AG20443 (cell line): Measurements from ENCODE around the gene ARHGEF28.

Source experiments
- DNase-seq: peaks from one replicate; pipeline ENCODE4 v3.0.0; 2012; ENCODE audit warnings: low spot score, mixed read lengths

Gene ARHGEF28

DNA sequence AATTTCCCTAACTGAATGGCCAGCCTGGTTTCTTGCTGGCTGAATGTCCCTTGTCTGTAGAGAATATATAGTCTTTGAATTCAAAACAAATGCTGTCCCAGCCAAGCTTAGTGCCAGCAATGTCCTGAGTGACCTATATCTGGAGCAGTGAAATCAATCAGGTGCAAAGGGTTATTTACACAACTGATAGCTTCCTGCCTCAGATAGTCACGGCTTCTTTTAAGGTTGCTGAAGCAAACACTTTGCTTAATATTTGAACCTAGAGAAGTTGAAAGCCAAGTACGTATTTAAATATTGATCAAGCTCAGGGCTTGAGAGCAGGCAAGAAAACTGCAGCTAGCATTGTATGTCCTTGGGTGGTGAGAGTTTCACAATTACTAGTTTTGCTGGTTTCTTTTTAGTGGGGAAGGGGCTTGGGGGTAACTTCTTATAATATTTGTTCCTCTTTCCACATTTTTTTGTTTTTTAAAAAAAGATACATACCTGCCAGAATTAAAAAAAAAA lies 2.0 kb upstream of the ARHGEF28 start:
- DNase-seq: no peak

DNA sequence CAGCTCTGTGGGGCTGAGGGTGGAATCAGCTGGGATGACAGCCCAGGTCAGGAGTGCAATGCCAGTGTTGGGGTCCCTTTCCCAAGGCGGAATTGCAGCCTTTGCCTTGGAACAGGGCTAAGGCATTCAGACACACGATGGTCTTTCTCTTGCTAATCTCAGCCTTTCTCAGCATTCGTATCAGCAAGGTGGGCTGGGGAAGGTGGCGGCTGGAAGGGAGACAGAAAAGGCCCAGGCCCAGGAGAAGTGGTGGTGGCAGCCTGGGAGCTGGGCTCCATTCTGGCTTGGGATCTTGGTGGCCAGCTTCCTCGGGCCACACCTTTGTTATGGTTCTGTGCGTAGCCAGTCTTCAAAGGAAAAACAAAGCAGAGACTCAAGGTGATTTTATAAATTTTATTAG lies 1.1 kb upstream of the ARHGEF28 start:
- DNase-seq: no peak

GRCh38 chr5:73625372-73625943 lies 538 bp upstream of the ARHGEF28 start:
- DNase-seq: no peak

GRCh38 chr5:73626814-73627313 lies 868 bp downstream of the ARHGEF28 start:
- DNase-seq: no peak

- DNase-seq: no peak
Observed at GRCh38 chr5:73629456-73629855, 3.5 kb downstream of the ARHGEF28 start.

DNA sequence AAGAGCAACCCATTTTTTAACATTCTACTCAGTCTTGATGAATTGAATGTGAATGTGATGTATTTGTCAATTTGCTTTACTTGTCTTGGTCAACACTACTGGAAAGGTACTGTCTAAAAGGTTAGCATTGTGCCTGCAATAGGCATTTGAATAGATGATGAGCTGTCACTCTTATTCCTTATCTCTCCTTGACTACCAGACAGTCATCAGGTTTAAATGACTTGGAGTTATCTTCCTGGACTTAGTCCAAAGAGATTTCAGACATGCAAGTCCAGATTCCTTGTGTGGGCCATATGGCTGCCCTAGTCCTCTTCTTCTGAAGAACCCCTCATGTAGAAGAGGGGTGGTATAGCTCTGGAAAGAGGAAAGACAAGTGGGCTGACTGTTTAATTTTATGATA lies 4.8 kb downstream of the ARHGEF28 start:
- no peak for DNase-seq

DNA sequence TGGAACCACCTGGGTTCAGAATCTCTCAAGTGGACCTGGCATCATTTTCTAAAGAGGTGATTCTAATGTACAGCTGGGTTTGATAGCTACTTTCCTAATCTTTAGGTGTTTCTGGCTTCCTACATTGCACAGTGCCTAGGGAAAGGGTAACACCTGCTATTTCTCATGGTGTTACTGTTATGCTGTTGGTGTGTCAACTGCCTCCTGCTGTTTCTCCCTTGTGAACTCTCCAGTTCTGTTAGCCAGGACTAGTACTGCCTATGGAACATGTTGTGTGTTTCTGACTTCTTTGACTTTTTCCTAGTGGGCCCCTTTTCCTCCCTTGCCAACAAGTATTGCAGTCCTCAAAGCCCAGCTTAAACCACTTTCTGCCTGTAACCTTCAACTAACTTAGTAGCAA lies 5.5 kb downstream of the ARHGEF28 start:
- no peak for DNase-seq

DNA sequence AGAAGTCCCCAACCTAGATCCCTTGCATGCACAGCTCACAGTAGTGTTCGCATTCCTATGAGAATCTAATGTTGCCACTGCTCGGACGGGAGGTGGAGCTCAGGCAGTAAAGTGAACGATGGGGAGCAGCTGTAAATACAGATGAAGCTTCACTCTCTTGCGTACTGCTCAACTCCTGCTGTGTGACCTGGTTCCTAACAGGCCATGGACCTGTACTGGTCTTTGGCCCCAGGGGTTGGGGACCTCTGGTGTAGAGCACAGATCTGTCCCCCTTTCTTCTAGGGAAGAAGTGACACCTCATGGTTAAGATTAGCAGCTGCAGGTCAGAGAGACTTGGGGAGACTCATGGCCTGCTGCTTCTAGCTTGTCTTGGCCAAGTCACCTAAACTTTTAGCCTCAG lies 7.1 kb downstream of the ARHGEF28 start:
- no peak for DNase-seq

DNA sequence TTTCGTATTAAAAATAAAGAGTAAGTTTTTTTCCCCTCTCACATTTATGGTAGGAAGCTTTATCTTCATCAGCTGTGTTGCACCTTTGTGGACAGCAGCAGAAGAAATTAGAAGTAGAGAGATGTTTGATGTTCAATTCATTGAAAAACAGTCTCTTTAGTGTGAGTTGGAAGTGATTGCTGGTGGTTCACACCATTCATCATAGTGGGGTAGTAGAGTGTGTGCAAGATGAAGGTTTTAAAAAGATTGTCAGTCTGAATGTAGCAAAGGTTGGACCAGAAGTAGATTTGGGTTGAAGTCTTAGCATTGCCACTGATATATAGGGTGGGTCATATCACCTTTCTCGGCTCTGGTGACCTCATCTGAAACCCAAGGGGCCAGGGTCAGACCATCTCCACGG lies 10.4 kb downstream of the ARHGEF28 start:
- no peak for DNase-seq

DNA sequence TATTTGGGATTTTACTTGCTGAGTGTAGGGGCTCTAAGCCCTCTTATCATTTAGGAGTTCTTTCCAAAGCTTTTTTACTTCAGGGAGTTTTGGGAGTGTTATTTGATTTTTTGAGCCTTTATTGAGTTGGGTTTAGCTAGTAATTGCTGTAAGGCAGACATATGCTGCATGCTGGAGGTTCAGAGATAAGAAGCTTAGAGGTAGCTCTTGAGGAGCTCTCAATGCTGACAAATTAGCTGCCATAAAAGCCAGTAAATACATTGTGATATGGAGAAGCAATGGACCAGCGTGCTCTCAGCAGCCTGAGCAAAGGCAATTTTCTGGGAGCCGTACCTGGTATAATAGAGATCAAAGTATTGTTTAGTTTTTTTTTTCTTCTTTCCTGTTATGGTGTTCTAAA lies 11.6 kb downstream of the ARHGEF28 start:
- DNase-seq: no peak

GRCh38 chr5:73638344-73639095 lies 12.5 kb downstream of the ARHGEF28 start:
- DNase-seq: no peak

DNA sequence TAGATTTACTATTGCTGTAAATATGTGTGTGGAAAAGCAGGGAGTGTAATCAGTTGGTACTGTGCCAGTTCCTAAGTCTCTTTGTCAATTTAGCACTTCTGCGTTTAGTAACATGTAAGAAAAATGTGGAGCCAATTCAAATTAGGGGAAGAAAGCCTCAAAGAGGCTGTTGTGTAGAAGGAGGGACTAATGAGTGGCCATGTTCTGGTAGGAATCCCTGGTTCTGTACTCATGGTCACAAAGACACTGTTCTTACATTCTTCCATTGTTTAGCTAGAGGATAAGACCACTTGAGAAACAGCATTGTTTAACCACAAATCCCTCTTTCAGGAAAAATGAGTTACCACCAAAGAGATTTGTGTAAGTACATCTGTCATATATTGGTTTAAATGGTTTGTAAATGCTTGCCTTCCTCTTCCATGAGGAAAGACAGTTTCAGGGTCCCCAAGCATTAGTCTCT lies 14.9 kb downstream of the ARHGEF28 start:
- DNase-seq: no peak

DNA sequence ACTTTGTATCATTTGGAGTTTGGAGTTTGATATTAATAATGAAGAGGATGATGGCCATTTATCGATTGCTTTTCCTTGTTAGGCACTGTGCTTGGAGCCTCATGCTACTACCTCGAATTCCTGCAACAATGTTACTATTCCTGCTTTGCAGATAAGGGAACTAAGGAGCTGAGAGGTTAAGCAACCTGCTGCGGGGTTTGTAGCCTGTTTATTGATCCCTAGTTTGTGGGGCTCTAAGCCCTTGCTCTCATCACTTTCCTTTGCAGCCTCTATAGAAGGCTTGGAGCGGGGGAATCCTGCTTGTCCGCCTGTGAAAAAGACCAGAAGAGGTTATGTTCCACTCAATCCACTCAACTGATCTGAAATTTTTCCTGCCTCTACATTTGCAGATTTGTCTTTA lies 15.8 kb downstream of the ARHGEF28 start:
- no peak for DNase-seq

GRCh38 chr5:73642344-73642743 lies 16.3 kb downstream of the ARHGEF28 start:
- DNase-seq: no peak

DNA sequence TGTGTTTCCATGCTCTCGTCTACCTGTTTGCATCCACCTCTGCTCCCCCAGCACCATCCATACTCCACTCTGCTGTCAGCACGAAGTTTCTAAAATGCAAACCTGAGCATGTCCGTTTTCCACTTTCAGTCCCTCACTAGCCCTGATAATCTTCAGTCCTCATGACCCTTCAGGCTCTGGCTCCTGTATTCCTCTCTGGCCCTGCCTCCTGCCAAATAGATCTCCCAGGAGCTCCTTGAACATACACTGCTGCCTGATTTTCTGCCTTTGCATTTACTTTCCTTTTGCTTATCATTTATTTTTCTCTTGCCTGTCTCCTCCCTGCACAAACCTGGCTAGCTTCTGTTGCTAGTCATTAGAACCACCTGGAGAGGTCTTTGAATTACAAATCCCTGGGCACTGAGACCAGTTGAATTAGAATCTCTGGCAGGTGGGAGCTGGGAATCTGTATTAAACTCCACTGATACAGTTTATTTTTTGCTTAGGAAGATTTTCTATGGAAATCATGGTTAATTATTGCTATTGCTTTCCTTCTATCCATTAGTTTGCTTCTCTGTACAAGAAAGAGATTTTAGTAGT lies 18.5 kb downstream of the ARHGEF28 start:
- no peak for DNase-seq

- no peak for DNase-seq
Observed at GRCh38 chr5:73647721-73648120, 21.7 kb downstream of the ARHGEF28 start.

GRCh38 chr5:73648515-73648914 lies 22.5 kb downstream of the ARHGEF28 start:
- DNase-seq: no peak

GRCh38 chr5:73649926-73650325 lies 23.9 kb downstream of the ARHGEF28 start:
- no peak for DNase-seq

DNA sequence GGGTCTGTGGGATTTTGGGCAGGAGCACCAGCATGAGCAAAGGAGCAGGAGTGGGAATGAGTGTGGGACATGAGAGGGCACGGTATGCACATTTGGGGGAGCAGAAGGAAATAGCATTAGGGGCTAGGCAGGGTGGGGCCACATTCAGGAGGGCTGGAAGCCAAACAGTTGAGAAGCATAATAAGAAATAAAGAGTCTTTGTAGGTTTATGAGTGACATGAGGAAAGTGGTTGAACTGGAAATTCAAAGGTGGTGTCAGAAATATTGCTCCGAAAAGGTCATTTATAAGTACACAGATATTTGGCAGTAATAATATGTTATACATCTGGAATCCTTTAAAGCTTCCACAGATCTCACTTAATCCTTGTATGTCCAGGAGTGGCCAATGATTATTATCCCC lies 26.4 kb downstream of the ARHGEF28 start:
- no peak for DNase-seq

DNA sequence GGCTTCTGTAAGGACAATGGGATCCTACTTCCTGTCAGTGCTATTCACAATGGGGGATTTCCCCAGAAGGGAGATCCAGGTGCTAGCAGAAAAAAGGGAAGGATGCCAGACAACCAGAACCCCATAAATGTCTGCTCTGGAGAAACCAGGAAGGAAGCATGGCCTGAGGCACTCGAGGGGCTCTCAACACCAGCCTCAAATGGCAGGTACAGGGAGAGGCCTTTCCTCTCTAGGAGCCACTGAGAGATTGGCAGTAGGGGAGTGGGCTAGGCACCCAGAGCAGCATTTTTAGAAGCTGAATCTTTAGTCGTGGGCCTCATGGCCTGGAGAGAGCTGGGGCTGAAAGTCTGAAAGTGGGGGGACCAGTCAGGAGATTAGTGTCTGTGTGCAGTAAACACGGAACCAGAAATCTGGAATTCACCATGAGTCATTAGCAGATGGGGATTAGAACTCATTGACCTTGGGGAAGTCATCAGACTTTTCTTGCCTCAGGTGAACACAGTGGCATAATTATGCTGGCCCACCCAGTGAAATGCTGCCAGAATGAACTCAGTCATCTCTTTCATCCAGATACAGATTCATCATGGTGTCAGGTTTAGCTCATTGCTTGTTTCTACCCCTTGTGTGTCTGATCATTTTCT lies 28.3 kb downstream of the ARHGEF28 start:
- DNase-seq: no peak

GRCh38 chr5:73654819-73655318 lies 28.9 kb downstream of the ARHGEF28 start:
- no peak for DNase-seq

GRCh38 chr5:73655521-73656160 lies 29.6 kb downstream of the ARHGEF28 start:
- DNase-seq: no peak
